B cell (primary cell): Measurements from ENCODE around the gene TMPRSS9. TPM values are rescaled to one million over a fixed set of nuclear protein-coding genes. Genes with fewer than 3 reads are reported as not detected.

Source experiments
- ATAC-seq: fragments of 200-7000 bp; cut with Tn5 transposase; one replicate; pipeline ENCODE4 v1.10.0; 2021; ENCODE audit warnings: low read depth, mild to moderate bottlenecking, moderate number of reproducible peaks, moderate library complexity
- CTCF ChIA-PET: fragments of 350-600 bp; sonication (Branson Sonifier 250); formaldehyde crosslinking; loops from one replicate; lab custom pipeline; 2021; ENCODE audit warnings: antibody characterized with exemption, inconsistent platforms; lab: Charles Lee
- POLR2A ChIA-PET: fragments of 350-600 bp; sonication (Branson Sonifier 250); formaldehyde crosslinking; loops from one replicate; lab custom pipeline; 2021; ENCODE audit warnings: antibody characterized with exemption; lab: Charles Lee
- DNase-seq: peaks from one replicate; pipeline ENCODE4 v3.0.0; 2013
- H2AFZ ChIP-seq: 2 replicates; pipeline ENCODE4 v1.6.1; 2012; ENCODE audit warnings: mild to moderate bottlenecking, low read depth, low read length; ENCODE audit not compliant: insufficient read depth, poor library complexity, severe bottlenecking
- H3K27ac ChIP-seq, 2 donors: 1 replicate in 1 of 2; 2 replicates in 1 of 2; pipeline ENCODE4 v1.5.1; 2012 to 2013; ENCODE audit warnings: low read length in 2 of 2, mild to moderate bottlenecking in 2 of 2, moderate library complexity in 1 of 2
- H3K27me3 ChIP-seq, 4 experiments: fragments of 200-600 bp in 1 of 4; sonication (generic) in 1 of 4; replicated peaks in 1 of 4; 1 replicate in 2 of 4; 2 replicates in 2 of 4; pipeline versions ENCODE4 v1.6.1 to v1.7.0; 2013 to 2016; ENCODE audit warnings: low read length in 3 of 4, mild to moderate bottlenecking in 2 of 4, mixed read lengths in 1 of 4, moderate library complexity in 1 of 4; ENCODE audit not compliant: insufficient read depth in 4 of 4, control insufficient read depth in 3 of 4; ENCODE audit errors: control extremely low read depth in 1 of 4
- H3K36me3 ChIP-seq, 2 experiments: replicated peaks in 1 of 2; 1 replicate in 1 of 2; 2 replicates in 1 of 2; pipeline versions ENCODE4 v1.6.1 to v1.7.1; 2013; ENCODE audit warnings: low read length in 1 of 2; ENCODE audit not compliant: insufficient read depth in 2 of 2, control insufficient read depth in 1 of 2; ENCODE audit errors: control extremely low read depth in 1 of 2, extremely low read depth in 1 of 2
- H3K4me1 ChIP-seq, 2 donors: fragments of 200-600 bp in 1 of 2; sonication (generic) in 1 of 2; 1 replicate in 1 of 2; 2 replicates in 1 of 2; pipeline versions ENCODE4 v1.5.1 to v1.6.1; 2013 to 2017; ENCODE audit warnings: low read length in 2 of 2; ENCODE audit not compliant: control insufficient read depth in 2 of 2, insufficient read depth in 2 of 2
- H3K4me2 ChIP-seq: replicated peaks from 2 replicates; pipeline ENCODE3; 2012; ENCODE audit warnings: mild to moderate bottlenecking, low read depth, low read length; ENCODE audit not compliant: poor library complexity, severe bottlenecking
- H3K4me3 ChIP-seq, 5 experiments: fragments of 200-600 bp in 1 of 5; sonication (generic) in 1 of 5; 1 replicate in 3 of 5; 2 replicates in 2 of 5; pipeline versions ENCODE4 v1.5.1 to v1.7.0; 2011 to 2016; ENCODE audit warnings: low read length in 4 of 5, mild to moderate bottlenecking in 4 of 5, low read depth in 2 of 5, control low read depth in 1 of 5, moderate library complexity in 1 of 5; ENCODE audit not compliant: insufficient read depth in 1 of 5; ENCODE audit errors: control extremely low read depth in 1 of 5, extremely low read depth in 1 of 5
- H3K79me2 ChIP-seq: fragments of 200-600 bp; sonication (generic); one replicate; pipeline ENCODE4 v1.6.0; 2016; ENCODE audit warnings: low read length; ENCODE audit not compliant: control insufficient read depth, insufficient read depth
- H3K9ac ChIP-seq: fragments of 200-600 bp; sonication (generic); 2 replicates; pipeline ENCODE4 v1.6.1; 2017; ENCODE audit warnings: mild to moderate bottlenecking, low read length, moderate library complexity
- H3K9me3 ChIP-seq, 3 donors: one replicate each; pipeline versions ENCODE4 v1.6.1 to v1.7.1; 2013; ENCODE audit warnings: low read length in 2 of 3; ENCODE audit not compliant: control insufficient read depth in 2 of 3, insufficient read depth in 1 of 3; ENCODE audit errors: control extremely low read depth in 1 of 3
- H4K20me1 ChIP-seq: 2 replicates; pipeline ENCODE4 v1.6.0; 2012; ENCODE audit warnings: mild to moderate bottlenecking, low read length; ENCODE audit not compliant: insufficient read depth, control insufficient read depth, poor library complexity, severe bottlenecking
- H3K27ac Mint-ChIP-seq: one replicate; pipeline ENCODE4 v1.8.0; 2021; ENCODE audit warnings: mixed read lengths
- H3K27me3 Mint-ChIP-seq: one replicate; pipeline ENCODE4 v1.8.0; 2021; ENCODE audit warnings: mixed read lengths
- H3K4me1 Mint-ChIP-seq: one replicate; pipeline ENCODE4 v1.8.0; 2021; ENCODE audit warnings: mixed read lengths
- H3K4me3 Mint-ChIP-seq: one replicate; pipeline ENCODE4 v1.8.0; 2021; ENCODE audit warnings: mixed read lengths
- H3K9me3 Mint-ChIP-seq: one replicate; pipeline ENCODE4 v1.8.0; 2022; ENCODE audit warnings: mixed read lengths; ENCODE audit not compliant: insufficient read depth
- CTCF ChIP-seq: fragments of 200-600 bp; IDR thresholded peaks from one replicate; pipeline ENCODE4 v1.8.0; 2022; ENCODE audit warnings: antibody characterized with exemption, mild to moderate bottlenecking
- EZH2 ChIP-seq: IDR thresholded peaks from 2 replicates; pipeline ENCODE4 v1.6.1; 2012; ENCODE audit warnings: borderline replicate concordance, low read depth, mild to moderate bottlenecking, moderate library complexity, low read length; ENCODE audit not compliant: insufficient read depth, poor library complexity, severe bottlenecking
- WGBS: methylation state at CpG from one replicate; pipeline ENCODE4 v1.1.5; 2013; ENCODE audit warnings: missing lambda C conversion rate; ENCODE audit not compliant: insufficient coverage; 5-methylcytosine and 5-hydroxymethylcytosine counted together
- intact Hi-C: fragments of 100-400 bp; cut with micrococcal nuclease; formaldehyde crosslinking; loops from one replicate; pipeline ENCODE4 v1.10.0; 2022
- polyA plus RNA-seq: library from polyadenylated mRNA; depleted of rRNA; stranded (reverse); fragments of >200 nt; gene quantifications from 2 replicates; pipeline ENCODE4 v1.2.3, GENCODE V29; 2012
- total RNA-seq, 2 donors: library from RNA; stranded (reverse); fragments of 120-200 nt in 1 of 2; gene quantifications; 1 replicate in 1 of 2; 2 replicates in 1 of 2; pipeline versions ENCODE4 v1.2.3 to v1.2.4, GENCODE V29; 2013 to 2022

TMPRSS9 gene
- total and polyA plus RNA-seq, 2 donors (not counting 1 experiment from before 2014, with no cell fraction given) = not detected

- ATAC-seq = no peak
- no peak for DNase-seq
- H3K4me3 ChIP-seq = no peak overlapping the region
- no peak overlapping the region for H3K4me2 ChIP-seq
- no peak overlapping the region for H2AFZ ChIP-seq
- H3K27ac Mint-ChIP-seq = no peak overlapping the region
- no peak overlapping the region for H3K9ac ChIP-seq
- no peaks in the 10 kb centered on the region for H4K20me1 ChIP-seq
- H3K27me3 Mint-ChIP-seq = peaks cover 6% of the 10 kb centered on the region
- H3K4me1 Mint-ChIP-seq = peaks cover 5% of the 10 kb centered on the region
- H3K36me3 ChIP-seq = peaks cover 0 to 13% of the 10 kb centered on the region in 2 experiments
- no peak overlapping the region for H3K4me3 Mint-ChIP-seq
- 98% methylated on average over 3 of the region's 3 CpGs for WGBS
- peaks cover 1% of the 10 kb centered on the region for H3K79me2 ChIP-seq
- no peaks in the 10 kb centered on the region for H3K9me3 ChIP-seq
- peaks cover 0 to 20% (median 10%) of the 10 kb centered on the region in 4 experiments for H3K27me3 ChIP-seq
- ChIA-PET CTCF (interaction anchor here (0.6 kb wide), 1 partner anchor 122 kb away, joined by 3 read pairs; no protein-coding TSS in a partner anchor), POLR2A (no interaction called here)
- no peak overlapping the region for H3K27ac ChIP-seq
- intact Hi-C loops = no loop called here
- no peak for TF ChIP-seq CTCF
- no peak for TF ChIP-seq EZH2
- H3K4me1 ChIP-seq = peaks cover 6 to 16% of the 10 kb centered on the region in 2 donors
- no peaks in the 10 kb centered on the region for H3K9me3 Mint-ChIP-seq
Observed at GRCh38 chr19:2357279-2358206, 2.5 kb upstream of the TMPRSS9 start.
